GM04504 (cell line): ENCODE results near the gene GNMT.
"Not testable (repeated sequence)": the region's sequence is repeated elsewhere in the genome, so short reads cannot be mapped to it uniquely, and the experiment has no call there.

Experiments
- DNase-seq: peaks from one replicate; pipeline ENCODE4 v3.0.0-alpha.2; 2012; ENCODE audit warnings: low read depth

GNMT gene

GRCh38 chr6:42941356-42941755, 19.2 kb upstream of the GNMT start:
- DNase-seq = not testable (repeated sequence)

- no peak for DNase-seq
Measured at GRCh38 chr6:42942444-42942843, 18.1 kb upstream of the GNMT start.

DNA sequence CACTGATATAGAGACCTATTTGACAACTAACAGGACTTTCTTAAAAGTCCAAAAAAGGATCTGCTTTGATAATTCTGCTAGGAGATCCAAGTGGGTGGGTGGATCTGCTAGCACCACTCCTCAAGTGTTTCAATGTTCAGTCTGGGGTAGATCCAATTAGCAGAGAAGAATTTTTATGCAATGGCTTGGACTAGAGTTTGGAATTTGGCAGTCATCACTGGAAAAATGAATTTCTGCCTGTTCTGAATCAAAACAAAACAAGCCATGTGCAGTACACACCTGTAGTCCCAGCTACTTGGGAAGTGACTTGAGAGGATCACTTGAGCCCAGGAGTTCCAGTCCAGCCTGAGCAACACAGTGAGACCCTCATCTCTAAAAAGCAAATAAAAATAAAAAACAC, 12.6 kb upstream of the GNMT start:
- DNase-seq = no peak

DNA sequence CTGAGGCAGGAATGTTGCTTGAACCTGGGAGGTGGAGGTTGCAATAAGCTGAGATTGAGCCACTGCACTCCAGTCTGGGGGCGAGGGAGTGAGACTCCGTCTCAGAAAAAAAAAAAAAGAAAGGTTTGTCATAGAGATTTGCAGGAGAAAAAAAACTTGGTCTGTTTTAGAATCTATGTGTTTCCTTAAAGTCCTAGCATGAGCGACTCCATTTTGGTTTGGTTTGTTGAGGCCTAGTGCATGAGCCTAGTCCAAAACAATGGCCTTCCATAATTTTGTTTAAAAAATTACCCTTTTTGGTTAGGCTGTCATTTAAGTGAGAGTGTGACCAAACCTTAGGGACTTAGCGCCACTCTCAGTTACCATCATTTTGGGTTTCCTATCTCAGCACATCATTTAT, 8.2 kb upstream of the GNMT start:
- DNase-seq = no peak

GRCh38 chr6:42954405-42954804, 6.1 kb upstream of the GNMT start:
- not testable (repeated sequence) for DNase-seq

DNA sequence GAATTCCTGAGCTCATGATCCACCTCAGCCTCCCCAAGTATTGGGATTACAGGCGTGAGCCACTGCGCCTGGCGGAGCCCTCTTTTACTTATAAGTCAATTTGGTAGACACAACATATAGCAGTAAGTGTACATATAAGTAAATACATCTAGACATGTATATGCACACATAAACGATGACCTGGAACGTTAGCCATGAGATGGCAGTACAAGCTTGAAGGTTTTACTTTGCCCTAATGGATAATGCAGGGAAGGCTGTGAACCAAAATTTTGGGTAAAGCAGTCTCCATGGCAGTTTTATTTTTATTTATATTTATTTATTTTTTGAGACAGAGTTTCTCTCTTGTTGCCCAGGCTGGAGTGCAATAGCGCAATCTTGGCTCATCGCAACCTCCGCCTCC, 2.4 kb upstream of the GNMT start:
- DNase-seq = no peak

DNA sequence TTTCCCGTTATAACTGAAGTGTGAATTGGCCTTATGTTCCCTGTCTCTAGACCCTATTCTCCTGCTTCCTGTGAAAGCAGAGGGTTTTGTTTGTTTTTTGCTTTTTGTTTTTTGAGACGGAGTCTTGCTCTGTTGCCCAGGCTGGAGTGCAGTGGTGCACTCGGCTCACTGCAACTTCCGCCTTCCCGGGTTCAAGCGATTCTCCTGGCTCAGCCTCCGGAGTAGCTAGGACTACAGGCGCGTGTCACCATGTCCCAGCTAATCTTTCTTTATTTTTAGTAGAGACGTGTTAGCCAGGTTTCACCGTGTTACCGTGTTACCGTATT, 674 bp upstream of the GNMT start:
- DNase-seq = no peak

GRCh38 chr6:42961020-42961470, 491 bp downstream of the GNMT start:
- DNase-seq = no peak

DNA sequence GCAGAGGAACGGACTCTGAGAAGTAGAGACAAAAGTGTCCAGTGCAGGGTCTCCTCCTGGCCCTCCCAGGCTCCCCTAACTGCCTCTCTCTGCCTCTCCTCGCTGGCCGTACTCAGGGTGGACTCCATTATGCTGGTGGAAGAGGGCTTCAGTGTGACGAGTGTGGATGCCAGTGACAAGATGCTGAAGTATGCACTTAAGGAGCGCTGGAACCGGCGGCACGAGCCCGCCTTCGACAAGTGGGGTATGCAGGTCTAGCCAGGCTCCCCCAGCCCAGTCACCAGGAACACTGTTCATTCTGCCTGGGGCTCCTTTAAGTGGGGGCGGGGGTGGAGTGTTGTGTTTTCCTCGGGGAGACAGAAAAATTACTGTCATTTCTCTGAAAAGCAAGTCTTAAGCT, 1.5 kb downstream of the GNMT start:
- DNase-seq = no peak

DNA sequence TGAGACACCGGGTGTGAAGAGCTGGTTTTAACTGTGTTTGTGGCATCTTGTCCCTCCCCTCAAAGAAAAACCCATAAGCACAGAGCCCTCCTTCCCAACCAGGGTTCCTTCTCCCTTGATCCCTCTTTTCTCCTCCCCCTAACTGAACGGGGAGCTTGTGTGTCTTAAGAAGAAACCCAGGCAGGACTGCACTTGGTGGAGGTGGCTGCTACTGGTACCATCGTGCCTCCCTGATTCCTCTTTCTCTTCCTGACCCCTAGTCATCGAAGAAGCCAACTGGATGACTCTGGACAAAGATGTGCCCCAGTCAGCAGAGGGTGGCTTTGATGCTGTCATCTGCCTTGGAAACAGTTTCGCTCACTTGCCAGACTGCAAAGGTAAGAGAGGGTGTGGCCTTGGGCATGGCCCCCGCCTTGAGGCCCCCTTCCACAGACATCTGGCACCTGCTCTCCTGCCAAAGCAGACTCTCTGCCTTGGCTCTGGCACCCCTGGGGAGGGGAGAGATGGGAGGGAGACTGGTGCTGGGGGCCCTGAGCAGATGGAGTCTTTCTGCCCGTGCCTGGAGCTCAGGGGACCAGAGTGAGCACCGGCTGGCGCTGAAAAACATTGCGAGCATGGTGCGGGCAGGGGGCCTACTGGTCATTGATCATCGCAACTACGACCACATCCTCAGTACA, 2.1 kb downstream of the GNMT start:
- DNase-seq = no peak

GRCh38 chr6:42963179-42963854, 2.8 kb downstream of the GNMT start:
- DNase-seq = no peak

DNA sequence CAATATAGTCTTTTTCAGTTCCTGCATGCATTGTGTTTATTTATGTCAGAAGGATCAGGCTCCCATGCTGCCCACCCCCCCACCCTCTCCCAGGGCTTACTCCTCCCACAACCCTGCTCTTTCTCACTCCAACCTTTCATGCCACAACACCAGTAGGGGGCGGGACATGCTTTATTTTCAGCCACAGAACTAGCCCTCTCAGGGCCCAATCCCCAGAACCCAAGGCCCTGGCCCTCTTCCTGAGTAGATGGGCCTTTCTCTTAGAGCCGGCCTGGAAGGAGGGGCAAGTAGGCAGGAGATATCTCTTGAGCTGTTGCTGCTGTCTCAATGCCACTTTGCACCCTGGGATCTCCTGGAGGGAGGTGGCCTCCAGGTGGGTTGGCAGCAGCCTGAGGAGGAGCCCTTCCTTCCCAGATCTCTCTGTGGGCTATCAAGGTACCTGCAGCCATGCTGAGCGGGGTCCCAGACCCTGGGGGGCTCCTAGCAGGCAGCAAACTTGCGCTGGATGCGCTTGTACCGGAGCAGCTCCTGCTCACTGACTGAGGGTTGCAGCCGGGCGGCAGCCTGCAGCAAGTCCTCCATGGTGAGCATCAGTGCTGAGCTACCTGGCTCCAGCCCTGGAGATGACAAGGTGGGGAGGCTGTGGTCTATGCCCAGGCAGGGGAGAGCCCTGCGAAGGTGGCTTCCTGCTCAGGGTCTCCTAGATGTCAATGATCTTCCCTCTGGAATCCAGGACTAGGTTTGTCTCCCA, 3.5 kb downstream of the GNMT start:
- no peak for DNase-seq

GRCh38 chr6:42966571-42966970, 6.0 kb downstream of the GNMT start:
- DNase-seq = no peak

DNA sequence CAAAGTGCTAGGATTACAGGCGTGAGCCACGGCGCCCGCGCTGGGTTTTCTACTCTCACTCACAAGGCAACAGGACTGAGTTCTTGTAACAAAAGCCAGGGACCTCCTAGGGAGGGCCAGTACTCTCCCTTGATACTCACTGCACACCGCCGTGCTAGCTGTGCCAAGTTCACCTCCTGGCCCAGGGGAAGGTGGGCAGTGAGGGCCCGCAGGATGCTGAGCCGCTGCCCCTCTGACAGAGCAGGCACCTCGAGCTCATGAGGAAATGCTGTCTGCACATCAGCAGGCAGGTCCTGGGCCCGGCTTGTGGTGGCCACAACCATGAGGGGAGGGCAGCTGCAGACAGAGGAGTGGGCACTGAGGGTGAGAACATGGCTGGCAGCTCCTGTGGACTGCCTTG, 6.7 kb downstream of the GNMT start:
- no peak for DNase-seq

GRCh38 chr6:42968126-42968701, 7.7 kb downstream of the GNMT start:
- DNase-seq = no peak

GRCh38 chr6:42968783-42969182, 8.2 kb downstream of the GNMT start:
- no peak for DNase-seq

GRCh38 chr6:42969431-42969830, 8.9 kb downstream of the GNMT start:
- no peak for DNase-seq

DNA sequence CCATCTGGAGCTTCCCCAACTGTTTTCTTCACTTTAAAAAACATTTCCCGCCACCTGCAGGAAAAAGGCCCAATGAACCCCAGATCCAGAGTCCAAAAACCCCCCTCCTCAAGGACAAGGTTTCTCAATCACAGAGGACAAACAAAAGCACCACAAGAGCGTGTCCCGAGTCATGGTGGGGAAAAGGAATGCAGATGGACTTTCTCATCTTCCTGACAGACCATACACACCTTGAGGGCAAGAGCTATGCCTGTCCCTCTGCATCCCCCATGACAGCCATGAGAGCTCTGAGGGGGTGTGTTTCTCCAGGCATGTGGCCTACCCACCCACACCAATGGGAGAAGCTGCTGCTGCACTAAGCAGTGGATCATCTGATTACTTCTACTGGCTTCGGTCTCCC, 9.4 kb downstream of the GNMT start:
- DNase-seq = no peak

- DNase-seq = no peak
Measured at GRCh38 chr6:42970871-42971612, 10.5 kb downstream of the GNMT start.

DNA sequence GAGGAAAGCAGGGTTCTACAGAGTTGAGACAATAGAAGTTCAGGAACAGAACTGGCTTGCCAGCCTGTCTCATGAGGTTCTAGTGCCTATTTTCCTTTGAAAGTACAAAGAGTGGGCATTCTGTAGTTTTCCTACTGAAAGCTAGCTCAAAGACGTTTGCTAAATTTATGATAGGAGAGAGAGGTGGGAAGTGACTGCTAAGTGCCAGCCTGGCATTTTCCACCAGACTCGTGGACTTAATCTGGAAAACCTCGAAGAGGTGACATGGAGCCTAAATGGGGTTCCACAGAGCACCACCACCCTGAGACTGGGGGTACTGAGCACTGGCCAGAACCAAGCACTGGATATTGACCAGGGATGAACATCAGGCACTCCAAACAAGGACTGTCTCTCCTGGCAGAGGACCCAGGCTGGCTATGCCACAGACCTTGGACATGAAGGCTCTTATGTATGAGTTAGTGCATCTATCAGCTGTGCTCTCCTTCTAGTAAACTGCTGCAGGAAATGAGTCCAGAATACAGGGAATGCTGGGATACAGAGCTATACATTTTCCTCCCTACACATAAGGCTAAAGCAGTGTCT, 11.3 kb downstream of the GNMT start:
- DNase-seq = no peak

GRCh38 chr6:42973926-42974325, 13.4 kb downstream of the GNMT start:
- DNase-seq = no peak

DNA sequence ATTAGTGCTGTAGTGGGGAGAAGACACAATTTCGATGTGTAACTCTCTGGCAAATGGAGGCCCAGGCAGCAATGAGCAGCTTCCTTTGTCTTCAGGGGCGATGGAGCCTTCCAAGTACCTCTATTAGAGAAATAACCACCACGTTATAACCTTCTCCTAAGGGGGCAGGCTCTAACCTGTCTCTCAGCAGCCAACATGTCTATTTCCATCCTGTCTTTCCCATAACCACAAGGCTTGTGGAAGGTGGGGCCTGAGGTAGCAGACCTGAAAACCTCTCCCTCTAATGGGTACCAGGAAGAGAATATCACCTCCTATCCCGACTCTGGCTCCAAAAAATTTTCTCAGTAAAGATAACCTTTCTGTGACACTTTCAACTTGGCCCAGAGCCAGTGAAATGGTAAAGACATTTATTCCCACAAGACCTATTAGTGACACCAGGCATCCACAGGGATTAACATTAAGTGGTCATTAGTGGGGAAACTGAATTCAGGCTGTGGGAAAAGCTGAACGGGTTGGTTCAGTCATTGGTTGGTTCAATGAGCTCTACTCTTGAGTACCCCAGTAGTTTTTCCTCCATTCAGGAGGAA, 14.5 kb downstream of the GNMT start:
- no peak for DNase-seq
